Rectal smooth muscle tissue (tissue), 1 donor: ENCODE data around the gene CNTFR.
A peak's percentile ranks its signal among the peaks of the same experiment; 100 is the strongest.

ENCODE experiments used
- H3K27ac ChIP-seq: one replicate; pipeline ENCODE4 v1.7.0; 2013; ENCODE audit warnings: low read depth, low read length, inconsistent platforms
- H3K27me3 ChIP-seq: one replicate; pipeline ENCODE4 v1.7.0; 2013; ENCODE audit warnings: low read length; ENCODE audit not compliant: control insufficient read depth, insufficient read depth
- H3K36me3 ChIP-seq: one replicate; pipeline ENCODE4 v1.7.0; 2013; ENCODE audit warnings: low read length; ENCODE audit not compliant: control insufficient read depth, insufficient read depth
- H3K4me1 ChIP-seq: one replicate; pipeline ENCODE4 v1.7.0; 2013; ENCODE audit warnings: low read length; ENCODE audit not compliant: control insufficient read depth, insufficient read depth
- H3K4me3 ChIP-seq: one replicate; pipeline ENCODE4 v1.7.0; 2013; ENCODE audit warnings: low read length
- H3K9ac ChIP-seq: one replicate; pipeline ENCODE4 v1.7.0; 2013; ENCODE audit warnings: low read length

Gene CNTFR

DNA sequence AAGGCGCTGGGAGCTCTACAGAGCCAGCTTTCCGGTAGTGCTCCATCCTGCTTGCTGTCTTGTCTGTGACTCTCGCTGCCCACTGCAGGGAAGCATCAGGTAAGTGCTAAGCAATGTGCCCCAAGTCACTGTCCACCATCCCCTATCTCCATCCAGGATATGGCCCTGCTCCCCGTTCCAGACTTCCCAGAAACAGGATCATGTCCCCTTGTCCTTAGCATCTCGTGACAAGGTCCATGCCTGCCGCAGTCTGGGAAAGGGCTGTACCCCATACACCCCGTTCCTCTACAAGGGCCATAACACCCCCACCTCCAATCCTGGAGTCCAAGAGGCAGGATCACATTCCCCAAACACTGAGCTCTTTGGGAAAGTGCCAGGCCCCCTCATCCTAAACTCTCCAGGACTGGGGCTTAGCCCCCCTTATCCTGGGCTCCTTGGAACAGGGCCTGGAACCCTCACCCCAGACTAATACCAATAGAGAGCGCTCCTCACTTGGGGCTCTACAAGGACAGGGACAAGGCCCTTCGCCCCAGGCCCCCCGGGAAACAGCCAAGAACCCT lies 21.8 kb upstream of the CNTFR start:
- no peaks in the 10 kb centered on the region for H3K27me3 ChIP-seq
- peaks cover 13% of the 10 kb centered on the region for H3K36me3 ChIP-seq
- peak overlapping the region; percentile 83 for H3K9ac ChIP-seq
- H3K4me1 ChIP-seq = peaks cover 6% of the 10 kb centered on the region
- peak overlapping the region; percentile 83 for H3K4me3 ChIP-seq
- H3K27ac ChIP-seq = peak overlapping the region; percentile 82

DNA sequence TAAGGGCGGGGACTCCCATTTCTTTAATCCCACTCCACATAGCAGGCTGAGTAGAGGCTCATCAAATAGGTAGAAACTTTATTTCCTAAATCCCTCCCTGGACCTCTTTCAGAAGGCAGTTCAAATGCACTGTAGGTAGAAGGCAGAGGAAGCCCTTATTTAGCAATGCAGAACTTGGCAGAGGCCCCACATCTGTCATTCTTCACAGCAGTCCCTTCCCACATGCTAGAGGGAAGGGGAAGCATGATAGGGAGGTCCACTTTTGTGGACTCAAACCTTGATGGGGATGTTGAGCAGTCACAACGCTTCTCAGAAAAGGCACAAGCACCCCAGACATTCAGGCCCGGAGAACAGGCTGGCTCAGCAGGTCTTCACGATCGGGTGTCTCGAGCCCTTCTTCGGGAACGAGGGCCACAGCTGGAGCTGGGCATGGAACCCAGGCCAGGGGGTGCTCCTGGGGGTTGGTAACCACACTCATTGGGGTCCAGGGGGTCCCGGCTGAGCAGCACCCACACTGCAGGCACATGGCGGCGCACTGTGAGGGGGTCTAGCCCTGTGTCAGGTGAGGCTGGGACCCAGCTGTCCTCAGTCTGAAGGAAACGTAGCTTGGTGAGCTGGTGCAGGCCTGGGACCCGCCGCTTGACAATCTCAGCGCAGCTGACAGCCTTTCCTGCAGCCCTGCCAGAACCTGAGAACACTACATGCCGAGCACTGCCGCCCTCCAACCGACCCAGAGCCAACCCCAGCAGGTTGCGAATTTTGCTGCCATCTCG lies 21.1 kb upstream of the CNTFR start:
- Histone ChIP-seq H3K27me3 (no peaks in the 10 kb centered on the region), H3K4me3 (peak overlapping the region; percentile 83), H3K36me3 (peaks cover 8% of the 10 kb centered on the region), H3K4me1 (peaks cover 6% of the 10 kb centered on the region), H3K9ac (no peak overlapping the region), H3K27ac (no peak overlapping the region)

DNA sequence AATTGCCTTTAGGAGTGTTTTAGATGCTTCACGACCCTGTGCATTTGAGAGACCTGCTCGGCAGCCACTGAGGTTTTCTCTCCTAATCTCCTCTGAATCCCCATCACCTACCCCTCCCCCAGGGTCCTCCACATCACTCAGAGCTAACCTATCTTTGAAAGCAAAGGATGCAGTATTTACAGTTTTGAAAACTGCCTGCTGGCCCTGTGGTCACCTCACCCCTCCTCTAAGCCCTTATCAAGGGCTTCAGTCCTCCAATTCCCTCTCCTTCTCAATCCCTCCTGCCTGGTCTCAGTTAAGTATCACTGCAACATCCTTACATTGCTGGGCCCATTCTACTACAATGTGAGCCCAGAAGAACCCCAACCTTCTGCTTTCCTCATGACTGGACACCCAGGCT lies 17.8 kb upstream of the CNTFR start:
- Histone ChIP-seq H3K9ac (no peak overlapping the region), H3K4me3 (no peak overlapping the region), H3K27me3 (no peaks in the 10 kb centered on the region), H3K4me1 (peaks cover 2% of the 10 kb centered on the region), H3K36me3 (no peaks in the 10 kb centered on the region), H3K27ac (no peak overlapping the region)

DNA sequence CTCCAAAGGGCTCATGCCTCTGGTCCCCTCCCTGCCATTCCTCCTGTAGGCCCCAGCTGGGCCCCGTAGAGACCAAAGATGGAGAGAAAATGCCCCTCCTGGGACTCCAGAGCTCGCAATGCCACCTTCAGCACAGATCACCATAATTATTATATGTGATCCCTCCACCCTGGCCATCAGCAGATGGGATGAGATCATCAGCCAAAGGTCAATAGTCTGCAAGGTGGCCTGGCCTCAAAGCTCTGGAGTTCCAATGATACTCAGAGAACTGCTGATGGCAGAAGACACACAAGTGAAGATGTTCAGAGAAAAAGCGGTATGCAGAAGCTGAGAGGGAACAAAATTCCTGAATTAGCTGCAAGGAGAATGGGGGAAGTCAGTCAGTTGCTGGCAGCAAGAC lies 17.4 kb upstream of the CNTFR start:
- Histone ChIP-seq H3K27me3 (no peaks in the 10 kb centered on the region), H3K27ac (no peak overlapping the region), H3K4me3 (no peak overlapping the region), H3K36me3 (no peaks in the 10 kb centered on the region), H3K9ac (no peak overlapping the region), H3K4me1 (no peaks in the 10 kb centered on the region)

DNA sequence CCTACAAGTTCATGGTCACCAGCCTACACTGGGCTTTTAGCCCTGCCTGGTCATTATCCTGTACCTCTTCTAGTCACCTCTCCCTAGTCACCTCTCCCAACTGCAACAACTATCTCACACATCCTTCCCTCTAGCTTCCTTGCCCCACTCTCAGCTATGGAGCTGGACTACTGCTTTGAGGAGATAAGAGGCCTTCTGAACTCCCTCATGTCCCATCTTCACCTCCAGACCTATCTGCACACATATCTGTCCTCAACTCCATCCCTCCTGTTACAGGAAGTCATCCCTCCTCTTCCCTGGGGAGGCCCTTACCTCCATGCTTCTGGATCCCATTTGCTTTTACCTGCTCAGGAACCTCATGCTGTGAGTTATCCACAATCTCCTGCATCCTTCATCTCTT lies 16.7 kb upstream of the CNTFR start:
- no peaks in the 10 kb centered on the region for H3K27me3 ChIP-seq
- H3K9ac ChIP-seq = no peak overlapping the region
- no peaks in the 10 kb centered on the region for H3K4me1 ChIP-seq
- no peak overlapping the region for H3K4me3 ChIP-seq
- H3K36me3 ChIP-seq = no peaks in the 10 kb centered on the region
- H3K27ac ChIP-seq = no peak overlapping the region

DNA sequence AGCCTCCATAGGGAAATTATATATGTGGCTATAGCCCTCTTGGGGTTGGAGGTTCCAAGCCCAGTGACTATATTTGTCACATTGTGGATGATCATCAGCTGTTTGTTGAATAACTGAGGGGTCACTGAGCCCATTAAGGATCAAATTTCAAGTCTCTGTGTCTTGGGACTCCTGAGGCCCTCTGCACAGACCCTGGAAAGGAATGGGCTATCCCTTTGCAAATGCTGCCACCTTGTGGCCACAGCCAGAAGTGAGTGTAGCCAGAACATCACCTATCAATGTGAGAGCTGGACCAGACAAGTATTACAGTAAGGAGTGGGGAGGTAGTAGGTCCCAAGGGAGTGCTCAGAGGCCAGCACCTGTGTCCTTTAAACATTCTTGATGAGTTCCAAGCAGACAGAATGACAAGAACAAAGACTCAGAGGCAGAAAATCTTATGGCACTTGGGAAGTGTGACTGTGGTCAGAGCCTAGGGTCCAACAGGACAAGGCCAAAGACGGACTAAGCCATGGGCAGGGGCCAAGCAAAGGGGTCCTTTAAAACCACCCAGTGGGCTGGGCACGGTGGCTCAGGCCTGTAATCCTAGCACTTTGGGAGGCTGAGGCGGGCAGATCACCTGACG lies 14.2 kb upstream of the CNTFR start:
- Histone ChIP-seq H3K4me1 (no peaks in the 10 kb centered on the region), H3K27ac (no peak overlapping the region), H3K36me3 (no peaks in the 10 kb centered on the region), H3K9ac (no peak overlapping the region), H3K27me3 (no peaks in the 10 kb centered on the region), H3K4me3 (no peak overlapping the region)

DNA sequence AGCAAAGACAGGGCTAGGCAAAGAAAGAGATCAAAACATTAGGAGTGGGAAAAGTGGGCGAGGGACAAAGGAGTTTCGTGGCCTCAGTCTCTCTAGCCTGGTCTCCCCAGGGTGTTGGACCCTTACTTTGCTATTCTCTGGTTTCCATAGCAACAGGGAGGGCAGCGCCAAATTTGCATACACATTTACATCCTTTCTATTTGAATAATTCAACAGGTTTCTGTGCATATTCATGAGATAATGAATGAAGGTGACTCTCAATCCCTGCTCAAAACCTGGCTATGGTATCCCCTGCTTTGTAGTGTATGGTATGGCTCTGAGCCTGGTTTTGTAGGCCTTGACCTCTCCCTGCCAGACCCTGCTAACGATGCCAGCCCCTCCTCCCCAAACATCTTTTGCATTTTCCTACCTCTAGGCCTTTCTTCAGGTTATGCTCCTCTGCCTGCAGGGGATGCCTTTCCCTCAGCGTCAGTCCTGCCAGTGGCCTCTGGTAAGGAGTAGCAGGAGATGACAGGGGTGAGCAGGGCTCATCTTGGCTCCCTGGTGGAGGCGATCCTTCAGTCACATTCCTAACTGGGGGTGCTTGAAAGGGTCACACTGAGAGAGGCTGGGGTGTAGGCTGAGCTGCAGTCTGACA lies 12.5 kb upstream of the CNTFR start:
- Histone ChIP-seq H3K36me3 (no peaks in the 10 kb centered on the region), H3K4me1 (no peaks in the 10 kb centered on the region), H3K9ac (no peak overlapping the region), H3K27ac (no peak overlapping the region), H3K4me3 (no peak overlapping the region), H3K27me3 (no peaks in the 10 kb centered on the region)

DNA sequence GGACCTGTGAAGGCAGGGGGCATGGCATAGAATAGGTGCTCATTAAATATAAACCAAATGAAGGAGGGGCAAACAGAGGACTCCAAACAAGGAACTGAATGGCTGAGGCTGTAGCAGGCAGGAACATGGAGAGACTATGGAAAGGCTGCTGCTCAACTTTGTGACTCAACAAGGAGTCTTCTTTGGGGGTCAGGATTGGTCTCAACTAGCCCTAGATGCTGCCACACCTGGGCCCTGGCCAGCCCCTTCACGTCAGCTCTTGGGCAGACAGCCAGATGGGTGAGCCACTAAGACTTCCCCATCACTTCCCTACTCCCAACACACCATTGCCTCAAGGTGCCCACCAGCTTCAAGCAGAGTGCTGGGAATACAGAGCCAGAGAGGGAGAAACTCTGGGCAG lies 11.4 kb upstream of the CNTFR start:
- Histone ChIP-seq H3K27me3 (no peaks in the 10 kb centered on the region), H3K4me1 (no peaks in the 10 kb centered on the region), H3K36me3 (no peaks in the 10 kb centered on the region), H3K9ac (no peak overlapping the region), H3K27ac (no peak overlapping the region), H3K4me3 (no peak overlapping the region)

DNA sequence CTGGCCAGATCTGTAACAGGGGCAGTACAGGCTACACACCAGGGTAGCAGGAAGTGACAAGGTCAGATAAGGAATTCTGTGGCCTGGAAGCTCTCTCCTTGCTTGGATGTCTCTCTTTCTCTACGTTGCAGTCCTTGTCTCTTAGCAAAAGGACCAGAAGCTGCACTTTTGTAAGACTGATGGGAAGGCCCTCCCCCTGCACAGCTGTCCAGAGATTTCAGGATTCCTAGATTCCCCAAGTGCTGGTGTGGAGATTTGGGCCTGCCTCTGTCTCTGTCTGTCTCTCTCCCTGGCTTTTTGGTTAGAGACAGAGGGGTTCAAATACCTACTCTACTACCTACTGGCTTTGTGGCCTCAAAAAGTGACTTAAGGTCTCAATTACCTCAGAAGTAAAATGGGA lies 10.0 kb upstream of the CNTFR start:
- Histone ChIP-seq H3K4me3 (no peak overlapping the region), H3K27me3 (no peaks in the 10 kb centered on the region), H3K27ac (no peak overlapping the region), H3K36me3 (no peaks in the 10 kb centered on the region), H3K4me1 (no peaks in the 10 kb centered on the region), H3K9ac (no peak overlapping the region)

DNA sequence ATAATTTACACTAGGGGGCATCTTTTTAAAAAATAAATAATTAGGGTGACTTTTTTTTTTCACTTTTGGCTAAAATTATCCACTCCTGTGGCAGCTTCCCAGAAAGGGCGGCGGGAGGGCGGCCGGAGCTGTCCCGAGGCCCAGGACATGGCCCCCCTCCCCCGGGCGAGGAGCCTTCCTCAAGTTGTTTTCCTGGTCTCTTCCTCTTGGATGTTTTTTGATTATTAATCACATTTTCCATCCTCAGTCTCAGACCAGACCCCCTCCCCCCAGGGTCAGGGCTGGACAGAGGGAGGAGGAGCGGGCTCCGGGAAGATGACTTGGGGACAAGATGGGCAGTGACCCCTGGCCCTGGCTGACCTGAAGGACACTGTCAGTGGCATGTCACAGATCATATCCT lies 4.7 kb upstream of the CNTFR start:
- Histone ChIP-seq H3K36me3 (no peaks in the 10 kb centered on the region), H3K27ac (no peak overlapping the region), H3K4me3 (no peak overlapping the region), H3K27me3 (peaks cover 20% of the 10 kb centered on the region), H3K9ac (no peak overlapping the region), H3K4me1 (peaks cover 7% of the 10 kb centered on the region)

DNA sequence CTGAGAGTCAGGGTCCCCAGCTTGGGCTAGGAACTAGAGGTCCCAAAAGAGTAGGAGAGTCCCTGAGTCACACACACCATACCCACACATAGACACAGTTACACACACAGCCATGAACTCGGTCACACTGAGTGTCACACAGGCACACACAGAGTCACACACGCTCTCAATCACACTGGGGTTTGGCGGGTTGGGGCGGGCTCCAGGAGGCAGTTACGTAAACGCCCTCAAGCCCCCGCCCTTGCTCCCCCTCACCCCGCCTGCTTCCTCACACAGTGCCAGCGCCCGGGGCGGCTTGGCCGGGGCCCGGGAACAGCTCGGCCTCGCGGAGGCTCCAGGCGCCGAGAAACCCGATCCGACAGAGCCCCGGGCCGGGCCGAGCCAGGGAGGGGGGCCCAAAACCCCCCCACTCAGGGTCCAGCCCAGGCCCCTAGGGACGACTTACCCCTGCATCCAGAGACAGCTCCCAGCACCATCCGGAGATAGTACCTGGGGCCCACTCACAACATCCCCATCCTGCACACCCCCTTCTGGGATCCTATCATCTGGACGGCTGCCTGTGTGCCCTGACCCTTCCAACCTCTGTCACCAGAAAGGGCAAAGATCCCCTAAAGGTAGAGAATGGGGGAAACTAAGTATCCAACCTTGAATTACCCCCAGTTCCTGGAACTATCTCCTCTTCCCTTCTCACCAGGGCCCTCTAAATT lies 3.5 kb upstream of the CNTFR start:
- Histone ChIP-seq H3K27me3 (peaks cover 29% of the 10 kb centered on the region), H3K4me3 (no peak overlapping the region), H3K27ac (no peak overlapping the region), H3K36me3 (no peaks in the 10 kb centered on the region), H3K9ac (no peak overlapping the region), H3K4me1 (peaks cover 7% of the 10 kb centered on the region)
